ENCODE measurements around the gene ZNF524.

The ZNF524 gene

GRCh38 chr19:55616395-55616875 is 16.3 kb downstream of the ZNF524 start:
- DNase-seq (no peak), ATAC-seq (ENCODE audit: insufficient read depth, low read depth) (no peak)
- no peak overlapping the region for H3K27ac ChIP-seq (ENCODE audit: low read length)
- no peak overlapping the region for H3K9ac ChIP-seq (ENCODE audit: low read depth, low read length)
- H3K79me2 ChIP-seq (ENCODE audit: insufficient read depth, low read length), result peaks cover 21% of the 10 kb centered on the region
- no peak overlapping the region for H3K4me2 ChIP-seq (ENCODE audit: insufficient read depth, low read length)
- no peak overlapping the region for H3K4me3 ChIP-seq (ENCODE audit: low read depth in 1 of 2, low read length in 2 of 2)
- TF ChIP-seq, protein P1, sequence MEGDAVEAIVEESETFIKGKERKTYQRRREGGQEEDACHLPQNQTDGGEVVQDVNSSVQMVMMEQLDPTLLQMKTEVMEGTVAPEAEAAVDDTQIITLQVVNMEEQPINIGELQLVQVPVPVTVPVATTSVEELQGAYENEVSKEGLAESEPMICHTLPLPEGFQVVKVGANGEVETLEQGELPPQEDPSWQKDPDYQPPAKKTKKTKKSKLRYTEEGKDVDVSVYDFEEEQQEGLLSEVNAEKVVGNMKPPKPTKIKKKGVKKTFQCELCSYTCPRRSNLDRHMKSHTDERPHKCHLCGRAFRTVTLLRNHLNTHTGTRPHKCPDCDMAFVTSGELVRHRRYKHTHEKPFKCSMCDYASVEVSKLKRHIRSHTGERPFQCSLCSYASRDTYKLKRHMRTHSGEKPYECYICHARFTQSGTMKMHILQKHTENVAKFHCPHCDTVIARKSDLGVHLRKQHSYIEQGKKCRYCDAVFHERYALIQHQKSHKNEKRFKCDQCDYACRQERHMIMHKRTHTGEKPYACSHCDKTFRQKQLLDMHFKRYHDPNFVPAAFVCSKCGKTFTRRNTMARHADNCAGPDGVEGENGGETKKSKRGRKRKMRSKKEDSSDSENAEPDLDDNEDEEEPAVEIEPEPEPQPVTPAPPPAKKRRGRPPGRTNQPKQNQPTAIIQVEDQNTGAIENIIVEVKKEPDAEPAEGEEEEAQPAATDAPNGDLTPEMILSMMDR (IDR thresholded peaks at IDR 0.05; ENCODE audit: borderline replicate concordance, extremely low read depth, low read length, poor library complexity, severe bottlenecking), result no peak
- no peak for TF ChIP-seq EZH2 (IDR thresholded peaks at IDR 0.05; ENCODE audit: borderline replicate concordance, low read depth, low read length, severe bottlenecking)
- no peaks in the 10 kb centered on the region for H3K9me3 ChIP-seq (ENCODE audit: insufficient read depth, low read length, severe bottlenecking)
- H2AFZ ChIP-seq (ENCODE audit: low read depth, low read length), result no peak overlapping the region
- H4K20me1 ChIP-seq (ENCODE audit: insufficient read depth, low read length), result peaks cover 21% of the 10 kb centered on the region
- peaks cover 54% of the 10 kb centered on the region for H3K36me3 ChIP-seq (ENCODE audit: insufficient read depth, low read length)
- H3K4me1 ChIP-seq (ENCODE audit: insufficient read depth, low read length), result peaks cover 9% of the 10 kb centered on the region
- no peaks in the 10 kb centered on the region for H3K27me3 ChIP-seq (ENCODE audit: insufficient read depth, low read length, poor library complexity)

DNA sequence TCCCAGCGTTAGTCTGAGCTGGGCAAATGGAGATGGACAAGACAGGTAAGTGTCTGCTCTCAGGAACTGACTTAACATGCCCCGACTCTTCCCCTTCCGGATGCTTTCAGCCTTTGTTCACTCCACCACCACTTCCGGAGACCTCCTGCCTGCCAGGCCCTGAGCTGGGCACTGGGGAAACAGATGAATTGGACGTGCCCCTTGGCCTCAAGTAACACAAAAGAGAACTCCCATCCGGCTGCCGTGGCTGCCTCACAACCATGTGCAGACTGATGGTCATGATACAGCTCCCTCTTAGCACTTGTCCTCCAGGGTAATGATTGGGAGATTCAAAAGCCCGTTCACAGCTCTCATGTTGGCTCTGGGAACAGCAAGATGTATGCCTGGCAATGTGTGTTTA is 17.3 kb downstream of the ZNF524 start:
- ATAC-seq (ENCODE audit: insufficient read depth, low read depth), result no peak
- H3K9me3 ChIP-seq (ENCODE audit: insufficient read depth, low read length, severe bottlenecking), result no peaks in the 10 kb centered on the region
- H2AFZ ChIP-seq (ENCODE audit: low read depth, low read length), result no peak overlapping the region
- no peak overlapping the region for H3K4me2 ChIP-seq (ENCODE audit: insufficient read depth, low read length)
- peaks cover 9% of the 10 kb centered on the region for H3K4me1 ChIP-seq (ENCODE audit: insufficient read depth, low read length)
- no peak for TF ChIP-seq EZH2 (IDR thresholded peaks at IDR 0.05; ENCODE audit: borderline replicate concordance, low read depth, low read length, severe bottlenecking)
- TF ChIP-seq, protein P1 (IDR thresholded peaks at IDR 0.05; ENCODE audit: borderline replicate concordance, extremely low read depth, low read length, poor library complexity, severe bottlenecking), result no peak
- peaks cover 13% of the 10 kb centered on the region for H4K20me1 ChIP-seq (ENCODE audit: insufficient read depth, low read length)
- peaks cover 12% of the 10 kb centered on the region for H3K79me2 ChIP-seq (ENCODE audit: insufficient read depth, low read length)
- no peak overlapping the region for H3K27ac ChIP-seq (ENCODE audit: low read length)
- H3K4me3 ChIP-seq (ENCODE audit: low read depth in 1 of 2, low read length in 2 of 2), result no peak overlapping the region
- peaks cover 52% of the 10 kb centered on the region for H3K36me3 ChIP-seq (ENCODE audit: insufficient read depth, low read length)
- no peak for DNase-seq
- H3K9ac ChIP-seq (ENCODE audit: low read depth, low read length), result no peak overlapping the region
- no peaks in the 10 kb centered on the region for H3K27me3 ChIP-seq (ENCODE audit: insufficient read depth, low read length, poor library complexity)

GRCh38 chr19:55618426-55618825 is 18.3 kb downstream of the ZNF524 start:
- H4K20me1 ChIP-seq (ENCODE audit: insufficient read depth, low read length), result peaks cover 9% of the 10 kb centered on the region

More at GRCh38 chr19:55618426-55618825, 18.3 kb downstream of the ZNF524 start:
- ATAC-seq (ENCODE audit: insufficient read depth, low read depth) (no peak), DNase-seq (no peak)
- TF ChIP-seq, protein P1 (IDR thresholded peaks at IDR 0.05; ENCODE audit: borderline replicate concordance, extremely low read depth, low read length, poor library complexity, severe bottlenecking), result no peak
- TF ChIP-seq EZH2 (IDR thresholded peaks at IDR 0.05; ENCODE audit: borderline replicate concordance, low read depth, low read length, severe bottlenecking), result no peak
- Histone ChIP-seq H3K27ac (ENCODE audit: low read length) (no peak overlapping the region), H3K9ac (ENCODE audit: low read depth, low read length) (no peak overlapping the region), H3K4me3 (ENCODE audit: low read depth in 1 of 2, low read length in 2 of 2) (no peak overlapping the region), H3K36me3 (ENCODE audit: insufficient read depth, low read length) (peaks cover 44% of the 10 kb centered on the region), H3K4me1 (ENCODE audit: insufficient read depth, low read length) (peaks cover 11% of the 10 kb centered on the region), H3K9me3 (ENCODE audit: insufficient read depth, low read length, severe bottlenecking) (no peaks in the 10 kb centered on the region), H3K79me2 (ENCODE audit: insufficient read depth, low read length) (peaks cover 3% of the 10 kb centered on the region; the same call in 1 of the 2 replicates), H2AFZ (ENCODE audit: low read depth, low read length) (no peak overlapping the region), H3K4me2 (ENCODE audit: insufficient read depth, low read length) (no peak overlapping the region), H3K27me3 (ENCODE audit: insufficient read depth, low read length, poor library complexity) (no peaks in the 10 kb centered on the region)

Measured in DND-41 (cell line).